Stimulated activated CD4-positive, alpha-beta T cell treated with anti-CD3 and anti-CD28 coated beads, Interleukin-2, amount 100 ng/mL, for 24 hours (primary cell): Measurements from ENCODE around the gene NUDT1.

Experiments
- DNase-seq, 2 donors: peaks; one replicate each; pipeline ENCODE4 v3.0.0-alpha.2; 2020

The NUDT1 gene

DNA sequence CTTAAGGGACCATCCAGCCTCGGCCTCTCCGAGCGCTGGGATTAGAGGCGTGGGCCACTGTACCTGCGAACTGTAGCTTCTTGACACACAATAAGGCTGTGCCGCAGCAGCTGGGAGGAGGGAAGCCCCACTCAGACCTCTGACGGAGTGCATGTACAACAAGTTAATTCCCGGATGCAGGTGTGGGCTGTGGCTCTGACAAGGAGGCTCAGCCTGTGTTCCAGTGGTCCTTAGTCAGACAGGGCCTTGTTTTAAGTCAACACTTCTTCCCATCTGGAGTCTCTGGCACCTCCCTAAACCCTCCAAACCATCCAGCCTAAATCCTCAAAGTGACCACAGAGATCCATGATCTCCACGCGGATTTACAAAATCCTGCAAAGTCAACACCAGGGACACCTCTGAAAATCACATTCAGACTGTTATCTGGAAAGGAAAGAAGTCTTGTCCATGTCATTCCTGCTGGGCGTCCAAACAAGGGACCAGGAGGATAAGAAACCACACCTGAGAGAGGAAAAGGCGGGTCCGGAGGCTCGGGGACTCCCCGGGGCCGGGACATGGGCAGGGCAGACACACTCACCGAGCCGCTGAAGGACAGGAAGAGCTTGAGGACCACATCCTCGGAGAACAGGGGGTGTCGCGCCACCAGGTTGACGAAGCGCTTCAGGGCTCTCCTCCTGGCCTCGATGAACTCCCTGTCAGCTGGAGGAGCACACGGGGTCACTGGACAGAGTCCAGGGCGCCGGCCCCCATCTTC lies 29.4 kb downstream of the NUDT1 start:
- DNase-seq: no peak

DNA sequence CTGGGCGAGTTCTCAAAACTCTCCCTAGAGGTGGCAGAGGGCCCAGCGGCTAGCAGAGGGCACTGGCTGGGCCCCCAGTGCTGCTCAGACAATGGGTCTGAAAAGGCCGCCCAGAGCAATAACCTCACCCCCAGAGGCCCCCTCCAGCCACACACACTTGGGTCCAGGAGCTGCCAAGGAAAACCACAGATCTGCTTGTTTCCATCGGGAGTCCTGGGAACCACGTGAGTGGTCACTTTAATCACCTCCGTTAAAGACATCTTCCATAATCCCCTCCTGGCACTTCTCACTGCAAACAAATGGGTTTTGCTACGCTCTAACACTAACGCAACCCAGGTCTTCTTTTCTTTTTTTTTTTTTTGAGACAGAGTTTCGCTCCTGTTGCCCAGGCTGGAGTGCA lies 30.0 kb downstream of the NUDT1 start:
- no peak for DNase-seq

DNA sequence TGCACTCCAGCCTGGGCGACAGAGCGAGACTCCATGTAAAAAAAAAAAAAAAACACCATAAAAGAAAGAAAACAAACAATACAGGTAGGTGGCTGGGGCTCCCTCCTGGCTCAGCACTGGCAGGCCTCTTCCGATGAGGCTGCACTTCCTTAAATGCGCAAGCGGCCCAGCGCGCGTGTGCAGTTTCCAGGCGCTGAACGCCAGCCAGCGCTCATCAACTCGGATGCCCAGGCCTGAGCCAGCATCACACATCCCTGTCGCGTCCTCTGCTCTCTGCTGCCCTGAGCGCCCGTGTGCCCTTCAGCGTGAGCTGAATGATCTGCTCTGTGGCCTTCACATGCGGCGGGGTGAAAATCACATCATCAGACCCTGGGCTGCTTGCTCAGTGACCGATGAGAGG lies 31.8 kb downstream of the NUDT1 start:
- DNase-seq: no peak

DNA sequence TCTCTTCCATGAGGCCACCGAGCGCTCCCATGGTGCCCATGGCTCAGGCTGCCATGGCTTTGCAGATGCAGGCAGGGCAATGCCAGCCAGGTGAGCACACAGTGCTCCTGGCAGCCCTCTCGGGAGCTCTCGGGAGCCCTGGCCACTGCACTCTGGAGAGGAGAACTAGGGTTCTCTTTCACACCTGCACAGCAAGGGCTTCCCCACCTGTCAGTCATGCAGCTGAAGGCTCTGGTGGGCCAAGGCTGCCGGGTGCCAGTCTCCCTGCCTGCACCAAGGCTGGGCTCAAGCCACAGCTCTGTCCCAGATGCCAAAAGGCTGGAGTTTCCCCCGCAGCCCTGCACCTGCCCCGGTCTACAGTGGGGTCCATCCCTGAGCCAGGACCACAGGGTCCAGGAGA lies 32.6 kb downstream of the NUDT1 start:
- no peak for DNase-seq

DNA sequence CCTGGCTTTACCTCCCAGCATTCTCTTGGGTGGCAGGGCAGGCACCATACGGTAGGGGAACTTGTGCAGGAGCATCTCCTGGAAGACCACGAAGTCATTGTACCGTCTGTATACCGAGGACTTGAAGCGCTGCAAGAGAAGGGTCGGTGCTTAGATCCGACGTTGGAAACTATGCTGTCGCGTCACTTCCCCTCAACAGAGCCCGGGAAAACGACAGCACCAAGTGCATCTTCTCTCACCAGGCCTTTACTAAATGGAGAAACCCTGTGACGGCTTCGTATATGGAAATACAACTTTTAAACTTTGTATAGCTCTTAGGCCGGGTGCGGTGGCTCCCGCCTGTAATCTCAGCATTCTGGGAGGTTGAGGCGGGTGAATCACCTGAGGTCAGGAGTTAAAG lies 33.1 kb downstream of the NUDT1 start:
- DNase-seq: no peak

DNA sequence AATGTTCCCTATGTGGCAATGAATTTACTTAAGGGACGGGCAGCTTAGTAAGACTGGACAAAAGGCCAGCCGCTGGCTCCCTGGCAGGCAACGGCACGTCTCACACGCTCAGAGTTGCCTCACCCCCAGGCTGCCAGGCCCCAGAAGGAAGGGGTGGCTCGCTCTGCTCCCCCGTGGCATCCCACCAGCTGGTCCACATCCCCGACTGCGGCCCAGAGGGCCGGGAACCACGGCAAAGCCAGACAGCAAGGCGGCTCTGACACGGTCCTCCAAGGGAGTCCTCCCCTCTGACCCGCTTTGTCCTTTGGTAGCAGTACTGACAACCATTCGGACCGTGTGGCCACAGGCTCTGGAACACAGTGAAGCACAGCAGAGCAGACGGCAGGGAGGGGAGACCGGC lies 34.1 kb downstream of the NUDT1 start:
- DNase-seq: no peak

DNA sequence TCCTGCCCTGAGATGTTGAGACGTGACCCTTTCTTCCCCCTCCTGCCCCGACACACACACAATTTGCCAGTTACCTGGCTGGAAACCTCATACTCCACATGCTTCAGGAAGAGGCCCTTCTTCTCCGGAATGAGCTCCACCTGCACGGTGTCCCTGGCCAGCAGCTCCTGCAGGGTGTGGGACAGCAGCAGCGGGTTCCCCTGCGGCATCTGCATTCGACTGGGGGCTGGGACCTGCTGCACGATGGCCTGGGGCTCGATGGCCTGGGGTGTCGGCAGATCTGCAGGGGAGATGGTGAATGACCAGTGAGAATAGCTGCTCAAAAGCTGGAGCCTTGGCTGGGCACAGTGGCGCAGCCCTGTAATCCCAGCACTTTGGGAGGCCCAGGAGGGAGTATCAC lies 36.0 kb downstream of the NUDT1 start:
- no peak for DNase-seq

DNA sequence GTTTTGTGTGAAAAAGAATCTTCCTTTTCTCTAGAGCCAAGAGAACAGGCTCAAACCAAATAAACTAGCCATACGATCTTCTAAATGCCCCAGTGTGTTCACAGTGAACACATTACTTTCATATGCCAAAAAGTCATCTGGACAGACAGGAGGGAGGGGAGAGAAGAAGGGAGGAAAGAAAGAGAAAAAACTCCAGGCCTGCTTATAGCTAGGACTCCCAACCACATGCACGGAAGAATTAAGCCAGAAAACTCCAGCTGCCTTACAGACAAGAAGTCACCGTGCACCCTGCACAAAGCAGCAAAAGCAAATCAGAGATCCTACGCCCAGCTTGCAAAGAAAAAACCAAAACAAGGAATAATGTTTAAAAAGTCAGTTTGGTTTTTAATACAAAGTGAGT lies 37.9 kb downstream of the NUDT1 start:
- no peak for DNase-seq

DNA sequence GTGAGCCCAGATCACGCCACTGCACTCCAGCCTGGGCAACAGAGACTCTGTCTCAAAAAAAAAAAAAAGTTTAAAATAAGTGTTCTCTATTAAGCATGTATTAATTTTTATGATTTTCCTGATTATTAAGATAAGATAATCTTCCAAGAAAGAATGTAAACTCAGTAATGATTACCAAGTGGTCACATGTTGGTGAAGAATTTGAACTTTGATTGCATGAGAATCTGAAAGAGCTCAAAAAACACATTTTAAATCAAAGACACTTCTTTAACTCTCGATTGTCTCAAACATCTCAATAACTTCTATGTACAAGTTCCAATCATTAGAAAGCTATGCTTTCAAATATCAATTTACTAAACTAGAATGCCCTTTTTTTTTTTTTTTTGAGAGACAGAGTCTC lies 38.4 kb downstream of the NUDT1 start:
- no peak for DNase-seq

DNA sequence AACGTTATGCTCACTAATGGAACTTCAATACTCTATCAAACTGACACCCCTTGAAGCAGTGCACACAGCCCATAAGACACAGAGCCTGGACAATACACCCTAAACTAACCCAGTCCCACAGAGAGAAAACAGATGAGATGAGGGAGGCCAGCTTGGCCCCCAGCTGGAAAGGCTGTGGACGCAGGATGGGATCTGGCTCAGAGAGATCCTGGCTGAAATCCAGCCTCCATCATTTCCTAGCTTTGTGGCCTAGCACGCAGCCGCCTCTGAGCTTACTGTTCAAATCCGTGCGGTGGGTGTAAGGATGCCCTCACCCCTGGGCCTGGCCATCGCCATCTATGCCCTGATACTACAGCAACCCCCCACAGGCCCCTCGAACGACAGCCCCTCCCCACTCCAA lies 39.5 kb downstream of the NUDT1 start:
- DNase-seq: no peak

DNA sequence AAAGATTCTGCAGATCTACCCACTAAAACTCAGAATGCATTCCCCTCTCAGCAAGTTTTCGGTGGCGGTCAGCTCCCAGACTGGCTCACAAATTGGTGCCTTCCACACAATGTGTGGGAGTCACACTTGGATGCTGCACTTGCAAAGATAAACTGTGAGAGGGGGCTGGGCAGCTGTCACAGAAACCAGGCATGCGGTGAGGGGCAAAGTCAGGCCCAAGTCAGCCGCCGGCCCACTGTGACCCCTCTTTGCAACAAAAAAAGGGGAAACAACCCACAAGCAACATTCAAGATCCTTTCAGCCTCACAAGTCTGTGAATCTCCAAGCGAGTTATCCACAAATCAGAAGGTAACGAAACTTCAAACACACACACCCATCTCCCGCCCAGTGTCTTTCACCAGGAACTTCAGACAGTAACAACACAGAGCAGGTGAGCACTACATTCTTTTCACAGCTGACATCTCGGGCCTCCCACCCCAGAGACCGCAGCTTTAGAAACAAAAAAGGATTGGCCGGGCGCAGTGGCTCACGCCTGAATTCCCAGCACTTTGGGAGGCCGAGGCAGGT lies 40.2 kb downstream of the NUDT1 start:
- DNase-seq: no peak

DNA sequence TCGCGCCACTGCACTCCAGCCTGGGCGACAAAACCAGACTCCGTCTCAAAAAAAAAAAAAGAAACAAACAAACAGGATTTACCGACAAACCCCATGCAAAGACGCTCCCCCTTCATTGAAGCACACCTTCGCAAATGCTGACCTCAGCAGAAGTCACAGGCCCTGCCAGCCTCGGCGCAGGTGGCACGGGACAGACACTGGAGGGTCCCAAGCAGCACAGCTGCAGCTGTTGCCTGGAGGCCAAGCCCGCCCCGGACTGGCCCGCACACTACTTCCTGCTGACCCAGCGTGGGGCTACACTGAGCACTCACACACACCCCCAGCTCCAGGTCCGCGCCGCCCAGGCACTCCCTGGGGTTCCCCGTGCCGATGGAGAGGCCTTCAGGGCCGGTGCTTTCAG lies 41.0 kb downstream of the NUDT1 start:
- DNase-seq: no peak

DNA sequence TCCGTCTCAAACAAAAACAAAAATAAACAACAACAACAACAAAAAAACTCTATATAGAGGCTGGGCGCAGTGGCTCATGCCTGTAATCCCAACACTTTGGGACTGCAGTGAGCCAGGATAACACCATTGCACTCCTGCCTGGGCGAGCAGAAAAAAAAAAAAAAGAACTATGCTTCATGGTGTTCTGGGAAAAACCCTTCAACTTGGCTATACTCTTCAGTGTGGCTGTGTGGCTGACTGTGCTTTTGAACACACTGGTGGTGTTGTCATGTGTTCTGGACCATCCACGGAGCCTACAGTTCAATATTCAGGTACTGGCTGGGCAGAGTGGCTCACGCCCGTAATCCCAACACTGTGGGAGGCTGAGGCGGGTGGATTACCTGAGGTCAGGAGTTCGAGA lies 45.7 kb downstream of the NUDT1 start:
- DNase-seq: no peak

DNA sequence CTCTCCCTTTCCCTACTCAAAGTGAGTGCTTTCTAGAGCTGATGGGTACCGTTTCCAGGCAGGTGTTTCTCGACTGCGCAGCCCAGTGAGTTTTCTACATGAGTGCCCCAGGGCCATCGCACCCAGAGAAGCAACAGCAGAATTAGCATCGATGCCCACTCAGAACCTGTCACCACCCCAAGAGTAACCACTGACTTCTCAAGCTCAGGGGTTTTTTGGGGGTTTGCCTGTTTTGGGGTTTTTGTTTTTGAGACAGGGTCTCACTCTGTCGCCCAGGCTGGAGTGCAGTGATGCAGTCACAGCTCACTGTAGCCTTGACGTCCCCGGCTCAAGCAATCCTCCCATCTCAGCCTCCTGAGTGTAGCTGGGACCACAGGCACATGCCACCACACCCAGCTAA lies 46.5 kb downstream of the NUDT1 start:
- DNase-seq: no peak

DNA sequence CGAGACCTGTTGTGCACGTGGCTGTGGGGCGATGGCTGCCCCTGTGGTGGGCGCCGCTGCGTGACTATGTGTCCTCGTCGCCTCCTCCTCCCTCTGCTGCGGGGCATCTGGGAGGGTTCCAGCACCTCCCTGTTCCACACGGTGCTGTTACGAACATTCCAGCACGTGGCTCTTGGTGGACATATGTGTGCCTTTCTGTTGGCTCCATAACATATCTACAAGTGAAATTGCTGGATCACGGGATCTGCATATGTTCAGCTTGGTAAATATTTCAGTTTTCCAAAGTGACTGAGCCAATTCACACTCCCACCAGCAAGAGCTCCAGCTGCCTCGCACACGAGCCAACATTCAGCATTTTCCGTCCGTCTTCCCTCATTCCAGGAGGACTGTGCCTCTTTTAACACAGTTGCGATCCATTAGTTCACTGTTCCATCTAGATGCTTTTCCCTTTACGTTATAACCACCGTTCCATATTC lies 47.1 kb downstream of the NUDT1 start:
- DNase-seq: no peak

DNA sequence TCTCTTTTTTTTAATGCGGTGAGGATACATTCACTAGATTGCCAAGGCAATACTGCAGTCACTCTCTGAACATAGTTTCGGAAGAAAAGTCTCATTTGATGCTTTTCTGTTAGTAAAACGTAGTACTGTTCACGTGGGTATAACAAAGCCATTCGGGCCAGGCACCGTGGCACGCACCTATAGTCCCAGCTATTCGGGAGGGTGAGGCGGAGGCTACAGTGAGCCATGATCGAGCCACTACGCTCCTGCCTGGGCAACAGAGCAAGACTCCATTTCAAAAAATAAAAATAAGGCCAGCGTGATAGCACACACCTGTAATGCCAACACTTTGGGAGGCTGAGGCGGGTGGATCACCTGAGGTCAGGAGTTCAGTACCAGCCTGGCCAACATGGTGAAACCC lies 47.6 kb downstream of the NUDT1 start:
- no peak for DNase-seq

DNA sequence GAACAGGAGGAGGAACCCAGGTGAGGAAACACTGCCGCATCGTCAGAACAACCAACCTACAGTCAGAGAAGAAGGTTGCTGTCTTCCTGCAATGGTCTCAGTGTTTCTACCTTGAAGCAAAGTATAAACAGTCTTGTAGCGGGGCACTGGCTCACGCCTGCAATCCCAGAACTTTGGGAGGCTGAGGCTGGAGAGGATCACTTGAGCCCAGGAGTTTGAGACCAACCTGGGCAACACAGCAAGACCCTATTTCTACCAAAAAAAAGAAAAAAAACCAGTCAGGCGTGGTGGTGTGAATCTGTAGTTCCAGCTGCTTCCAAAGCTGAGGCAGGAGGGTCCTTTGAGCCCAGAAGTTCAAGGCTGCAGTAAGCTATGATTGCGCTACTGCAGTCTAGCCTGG lies 48.9 kb downstream of the NUDT1 start:
- no peak for DNase-seq

DNA sequence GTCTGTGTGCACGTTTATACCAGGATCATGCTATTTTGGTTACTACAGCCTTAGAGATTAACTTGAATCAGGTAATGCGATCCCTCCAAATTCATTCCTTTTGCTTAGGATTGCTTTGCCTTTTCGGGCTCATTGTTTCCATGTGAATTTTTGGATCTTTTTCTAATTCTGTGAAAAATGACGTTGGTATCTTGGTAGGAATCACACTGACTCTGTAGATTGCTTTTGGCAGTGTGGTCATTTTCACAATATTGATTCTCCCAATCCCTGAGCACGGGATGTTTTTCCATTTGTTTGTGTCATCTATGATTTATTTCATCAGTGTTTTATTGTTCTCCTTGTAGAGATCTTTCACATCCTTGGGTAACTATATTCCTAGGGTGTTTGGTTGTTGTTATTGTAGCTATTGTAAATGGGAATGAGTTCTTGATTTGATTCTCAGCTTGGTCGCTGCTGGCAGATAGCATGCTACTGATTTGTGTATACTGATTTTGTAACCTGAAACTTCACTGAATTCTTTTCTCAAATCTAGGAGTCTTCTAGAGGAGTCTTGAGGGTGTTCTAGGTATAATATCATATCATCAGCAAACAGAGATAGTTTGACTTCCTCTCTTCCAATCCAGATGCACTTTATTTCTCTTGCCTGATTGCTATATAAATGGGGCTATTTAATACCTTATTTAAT lies 54.1 kb downstream of the NUDT1 start:
- no peak for DNase-seq

DNA sequence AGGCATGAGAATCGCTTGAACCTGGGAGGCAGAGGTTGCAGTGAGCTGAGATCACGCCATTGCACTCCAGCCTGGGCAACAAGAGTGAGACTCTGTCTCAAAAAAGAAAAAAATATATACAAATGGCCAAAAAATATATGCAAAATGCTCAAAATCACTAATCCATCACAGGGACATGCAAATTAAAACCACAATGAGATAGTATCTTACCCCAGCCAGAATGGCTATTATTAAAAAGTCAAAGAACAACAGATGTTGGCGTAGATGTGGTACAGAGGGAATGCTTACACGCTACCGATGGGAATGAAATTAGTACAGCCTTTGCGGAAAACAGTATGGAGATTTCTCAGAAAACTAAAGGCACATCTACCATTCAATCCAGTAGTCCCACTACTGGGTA lies 54.8 kb downstream of the NUDT1 start:
- DNase-seq: no peak

DNA sequence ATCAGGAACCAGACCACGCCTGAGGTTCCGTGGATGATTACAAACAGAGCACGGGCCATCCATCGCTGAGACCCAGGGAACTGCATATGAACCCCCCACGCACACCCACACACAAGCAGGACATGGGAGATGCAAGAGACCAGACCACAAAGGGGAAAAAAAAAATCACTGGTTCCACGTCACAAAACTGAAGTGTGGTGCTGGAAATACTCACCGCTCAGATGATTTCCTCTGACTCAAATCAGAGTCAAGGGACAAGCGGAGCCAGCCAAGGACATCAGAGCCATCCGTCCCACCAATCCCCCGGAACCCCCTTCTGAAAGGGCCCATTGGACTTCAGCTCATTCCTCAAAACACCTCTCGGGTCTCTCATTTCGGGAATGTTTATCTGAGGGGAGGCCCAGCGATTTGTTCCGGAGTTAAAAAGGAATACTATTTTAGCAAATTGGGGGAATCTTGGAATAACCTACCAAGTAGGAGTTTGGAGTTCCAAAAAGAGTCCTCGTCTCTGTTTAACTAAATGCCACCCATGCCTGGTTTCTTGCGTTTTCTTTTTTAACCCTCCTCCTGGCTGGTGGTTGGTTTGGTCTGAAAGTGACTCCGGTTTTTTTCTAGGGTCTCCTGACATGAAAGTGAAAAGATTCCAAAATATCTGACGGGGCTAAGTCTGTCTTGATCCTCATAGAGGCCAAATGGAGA lies 57.3 kb downstream of the NUDT1 start:
- peak in 1 of 2 donors; percentile 45 for DNase-seq

DNA sequence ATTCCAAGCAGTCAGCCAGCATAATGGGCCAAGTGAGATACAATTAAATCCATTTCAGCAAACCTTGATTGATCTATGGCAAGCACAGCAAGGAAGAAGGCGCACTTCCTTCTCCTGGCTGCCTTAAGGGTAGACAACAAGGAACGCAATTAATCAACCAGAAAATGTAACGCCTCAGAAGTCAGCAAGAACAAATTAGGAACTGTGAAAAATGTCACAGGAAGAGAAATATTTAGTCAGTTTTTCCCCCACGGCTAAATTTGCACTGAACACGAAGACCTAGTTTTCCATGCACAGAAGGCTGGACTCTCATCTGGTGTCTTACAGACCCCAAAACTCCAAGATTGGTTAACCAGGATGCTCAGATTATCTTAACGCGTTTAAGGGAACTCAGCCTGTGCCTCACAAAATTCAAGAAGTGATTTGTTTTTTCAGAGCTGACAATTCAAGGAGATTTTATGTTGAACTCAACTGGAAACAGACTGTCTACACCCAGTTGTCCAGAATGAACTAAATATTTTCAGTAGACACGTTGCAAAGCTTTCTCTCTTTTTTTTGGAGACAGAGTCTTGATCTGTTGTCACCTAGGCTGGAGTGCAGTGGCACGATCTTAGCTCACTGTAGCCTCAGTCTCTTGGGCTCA lies 58.0 kb downstream of the NUDT1 start:
- DNase-seq: no peak
